ENCODE results near the gene APOO. TPM values are rescaled to one million over a fixed set of nuclear protein-coding genes. Genes with fewer than 3 reads are reported as not detected.
A peak's percentile ranks its signal among the peaks of the same experiment; 100 is the strongest.

APOO gene
- total RNA-seq, 1 experiment from 2014 or later, result 42.3 TPM

- H4K20me1 ChIP-seq (ENCODE audit: insufficient read depth), result no peaks in the 10 kb centered on the region
- peak overlapping the region; percentile 30 for H3K4me2 ChIP-seq
- 0 out of 2 replicates have a peak overlapping the region, but pooled peaks have one; percentile 26 for H2AFZ ChIP-seq
- H3K9me2 ChIP-seq (ENCODE audit: insufficient read depth), result no peaks in the 10 kb centered on the region
- CTCF ChIA-PET, result interaction anchor here (0.5 kb wide), 1 partner anchor 265 kb away, joined by 5 read pairs; no protein-coding TSS in a partner anchor
- POLR2A ChIA-PET (ENCODE audit: unreplicated experiment), result interaction anchor here (0.5 to 0.9 kb wide), 2 partner anchors 101 to 168 kb away, joined by 4 to 8 read pairs; partner anchors contain the start of gene SAT1
- no peaks in the 10 kb centered on the region for H3F3A ChIP-seq (ENCODE audit: insufficient read depth, low read depth)
- peak; percentile 28 to 66 for DNase-seq
- no peaks in the 10 kb centered on the region for H3K79me2 ChIP-seq (ENCODE audit: low read depth)
- no TSS peak for BruUV-seq (replicated peaks)
- peaks cover 14% of the 10 kb centered on the region for H3K4me1 ChIP-seq (replicated peaks; ENCODE audit: insufficient read depth)
- no peaks in the 10 kb centered on the region for H3K36me3 ChIP-seq (ENCODE audit: low read depth)
- peak overlapping the region; percentile 13; the same call in 1 of the 2 replicates for H3K27ac ChIP-seq
- intact Hi-C loops (cut with micrococcal nuclease; ENCODE audit: unreplicated experiment), result loop anchor here (5.0 kb wide), 1 partner anchor 102 kb away; the partner anchor contains the start of gene SAT1
- H3K27me3 ChIP-seq (ENCODE audit: insufficient read depth, low read depth), result no peaks in the 10 kb centered on the region
- TF ChIP-seq EZH2 (IDR thresholded peaks at IDR 0.05; ENCODE audit: low read depth), result no peak
- TF ChIP-seq CTCF (conservative IDR thresholded peaks at IDR 0.05), result no peak
- no peaks in the 10 kb centered on the region for H3K9me3 ChIP-seq (ENCODE audit: insufficient read depth, low read depth)
- no peak overlapping the region for H3K4me3 ChIP-seq
These were observed 23.9 kb downstream of the APOO start for GRCh38 chrX:23883737-23884354.

GRCh38 chrX:23879380-23880090, 28.2 kb downstream of the APOO start:
- H3F3A ChIP-seq (ENCODE audit: insufficient read depth, low read depth), result no peaks in the 10 kb centered on the region
- DNase-seq, result no peak
- POLR2A ChIA-PET (ENCODE audit: unreplicated experiment), result interaction anchor here (0.5 kb wide), 1 partner anchor 119 kb away, joined by 6 read pairs; no protein-coding TSS in a partner anchor
- H3K79me2 ChIP-seq (ENCODE audit: low read depth), result no peaks in the 10 kb centered on the region
- CTCF ChIA-PET, result no interaction called here
- H3K27ac ChIP-seq, result no peak overlapping the region
- no peak overlapping the region for H3K4me2 ChIP-seq
- H4K20me1 ChIP-seq (ENCODE audit: insufficient read depth), result no peaks in the 10 kb centered on the region
- peaks cover 11% of the 10 kb centered on the region for H3K4me1 ChIP-seq (replicated peaks; ENCODE audit: insufficient read depth)
- no peak for TF ChIP-seq CTCF (conservative IDR thresholded peaks at IDR 0.05)
- no peak for TF ChIP-seq EZH2 (IDR thresholded peaks at IDR 0.05; ENCODE audit: low read depth)
- intact Hi-C loops (cut with micrococcal nuclease; ENCODE audit: unreplicated experiment), result loop anchor here (5.0 kb wide), 1 partner anchor 97 kb away; the partner anchor contains the start of gene SAT1
- no peaks in the 10 kb centered on the region for H3K9me2 ChIP-seq (ENCODE audit: insufficient read depth)
- H3K9me3 ChIP-seq (ENCODE audit: insufficient read depth, low read depth), result no peaks in the 10 kb centered on the region
- no peak overlapping the region for H2AFZ ChIP-seq
- no peaks in the 10 kb centered on the region for H3K36me3 ChIP-seq (ENCODE audit: low read depth)
- no peaks in the 10 kb centered on the region for H3K27me3 ChIP-seq (ENCODE audit: insufficient read depth, low read depth)
- no TSS peak for BruUV-seq (replicated peaks)
- H3K4me3 ChIP-seq, result no peak overlapping the region

GRCh38 chrX:23871905-23872546, 35.7 kb downstream of the APOO start:
- no TSS peak for BruUV-seq (replicated peaks)
- no peak for DNase-seq
- H3K36me3 ChIP-seq (ENCODE audit: low read depth), result no peaks in the 10 kb centered on the region
- ChIA-PET CTCF (no interaction called here), POLR2A (ENCODE audit: unreplicated experiment) (no interaction called here)
- no peaks in the 10 kb centered on the region for H3K27me3 ChIP-seq (ENCODE audit: insufficient read depth, low read depth)
- intact Hi-C loops (cut with micrococcal nuclease; ENCODE audit: unreplicated experiment), result no loop called here
- H3K4me1 ChIP-seq (replicated peaks; ENCODE audit: insufficient read depth), result 0 out of 2 replicates have a peak, but pooled peaks cover 3% of the 10 kb centered on the region
- no peaks in the 10 kb centered on the region for H3K9me3 ChIP-seq (ENCODE audit: insufficient read depth, low read depth)
- H3K27ac ChIP-seq, result no peak overlapping the region
- H4K20me1 ChIP-seq (ENCODE audit: insufficient read depth), result no peaks in the 10 kb centered on the region
- no peaks in the 10 kb centered on the region for H3F3A ChIP-seq (ENCODE audit: insufficient read depth, low read depth)
- TF ChIP-seq EZH2 (IDR thresholded peaks at IDR 0.05; ENCODE audit: low read depth) (no peak), CTCF (conservative IDR thresholded peaks at IDR 0.05) (no peak)
- H3K9me2 ChIP-seq (ENCODE audit: insufficient read depth), result no peaks in the 10 kb centered on the region
- no peak overlapping the region for H3K4me3 ChIP-seq
- H3K79me2 ChIP-seq (ENCODE audit: low read depth), result no peaks in the 10 kb centered on the region
- no peak overlapping the region for H3K4me2 ChIP-seq
- no peak overlapping the region for H2AFZ ChIP-seq

All from PC-9 (cell line).